RWPE2 (cell line): ENCODE measurements around the gene NHERF2.
A peak's percentile ranks its signal among the peaks of the same experiment; 100 is the strongest.

ENCODE experiments used
- ATAC-seq: fragments of 200-7000 bp; cut with Tn5 transposase; 3 replicates; pipeline ENCODE4 v1.9.1; 2021; ENCODE audit warnings: low read depth
- DNase-seq: peaks from one replicate; pipeline ENCODE4 v3.0.0-alpha.2; 2020; ENCODE audit warnings: low spot score
- H3K27ac ChIP-seq: fragments of 450-650 bp; 2 replicates; pipeline ENCODE4 v1.5.1; 2017; ENCODE audit warnings: mild to moderate bottlenecking; ENCODE audit not compliant: poor library complexity, severe bottlenecking
- H3K27me3 ChIP-seq: fragments of 250-450 bp; sonication (Bioruptor Pico); 2 replicates; pipeline ENCODE4 v1.5.1; 2021; ENCODE audit warnings: mild to moderate bottlenecking, moderate library complexity; ENCODE audit not compliant: insufficient read depth, poor library complexity, severe bottlenecking
- H3K36me3 ChIP-seq: fragments of 250-450 bp; sonication (Bioruptor Pico); 2 replicates; pipeline ENCODE4 v1.5.1; 2020; ENCODE audit warnings: low read depth, mild to moderate bottlenecking, moderate library complexity
- H3K4me1 ChIP-seq: fragments of 250-450 bp; sonication (Bioruptor Pico); 2 replicates; pipeline ENCODE4 v1.5.1; 2021; ENCODE audit warnings: mild to moderate bottlenecking, moderate library complexity; ENCODE audit not compliant: insufficient read depth, poor library complexity, severe bottlenecking
- H3K4me3 ChIP-seq: fragments of 250-450 bp; sonication (Bioruptor Pico); 2 replicates; pipeline ENCODE4 v1.5.1; 2021; ENCODE audit warnings: mild to moderate bottlenecking, moderate library complexity; ENCODE audit not compliant: severe bottlenecking
- H3K9me3 ChIP-seq: fragments of 250-450 bp; sonication (Bioruptor Pico); 2 replicates; pipeline ENCODE4 v1.5.1; 2021; ENCODE audit warnings: mild to moderate bottlenecking, moderate library complexity; ENCODE audit not compliant: severe bottlenecking
- TF ChIP-seq, protein P1 (sequence below): fragments of 450-650 bp; IDR thresholded peaks from one replicate; pipeline ENCODE4 v1.5.1; 2017; ENCODE audit warnings: mild to moderate bottlenecking, moderate library complexity; ENCODE audit not compliant: poor library complexity, severe bottlenecking

The NHERF2 gene

DNA sequence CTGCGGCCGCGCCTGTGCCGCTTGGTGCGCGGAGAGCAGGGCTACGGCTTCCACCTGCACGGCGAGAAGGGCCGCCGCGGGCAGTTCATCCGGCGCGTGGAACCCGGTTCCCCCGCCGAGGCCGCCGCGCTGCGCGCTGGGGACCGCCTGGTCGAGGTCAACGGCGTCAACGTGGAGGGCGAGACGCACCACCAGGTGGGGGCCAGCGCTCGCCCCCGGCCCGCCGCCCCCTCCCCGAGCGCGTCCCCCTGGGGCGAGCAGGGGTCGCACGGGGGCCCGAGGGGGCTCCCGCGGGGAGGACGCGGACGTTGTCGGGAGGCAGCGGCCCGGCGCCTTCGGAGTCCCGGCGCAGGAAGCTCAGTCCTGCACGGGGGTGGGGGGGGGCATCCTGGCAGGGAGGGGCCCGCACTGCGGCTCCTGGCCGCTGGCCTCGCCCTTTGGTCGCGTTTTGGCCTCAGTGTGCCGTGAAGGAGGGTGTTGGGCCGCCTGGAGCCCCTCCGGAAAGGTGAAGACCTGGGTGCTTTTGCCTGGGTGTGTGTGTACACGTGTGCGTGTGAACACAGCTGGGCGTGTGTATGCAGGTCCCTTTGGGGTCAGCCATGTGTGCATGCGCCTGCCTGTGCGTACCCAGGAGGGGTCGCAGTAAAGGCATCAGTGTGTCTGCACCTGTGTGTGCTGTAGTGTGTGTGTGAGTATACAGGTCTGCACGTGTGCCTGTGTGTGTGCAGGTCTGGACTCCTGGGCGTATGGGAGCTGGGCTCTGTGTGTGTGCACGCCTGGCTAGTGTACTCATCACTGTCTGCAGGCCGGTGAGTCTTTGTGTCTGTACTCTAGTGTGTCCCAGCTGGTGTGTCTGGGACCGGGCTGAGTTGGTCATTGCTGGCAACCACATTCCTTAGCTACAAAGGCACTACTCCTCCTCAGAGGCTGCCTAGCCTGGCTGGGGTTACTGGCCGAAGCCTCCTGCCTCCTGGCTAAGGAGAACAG lies 615 bp downstream of the NHERF2 start:
- TF ChIP-seq, protein P1, sequence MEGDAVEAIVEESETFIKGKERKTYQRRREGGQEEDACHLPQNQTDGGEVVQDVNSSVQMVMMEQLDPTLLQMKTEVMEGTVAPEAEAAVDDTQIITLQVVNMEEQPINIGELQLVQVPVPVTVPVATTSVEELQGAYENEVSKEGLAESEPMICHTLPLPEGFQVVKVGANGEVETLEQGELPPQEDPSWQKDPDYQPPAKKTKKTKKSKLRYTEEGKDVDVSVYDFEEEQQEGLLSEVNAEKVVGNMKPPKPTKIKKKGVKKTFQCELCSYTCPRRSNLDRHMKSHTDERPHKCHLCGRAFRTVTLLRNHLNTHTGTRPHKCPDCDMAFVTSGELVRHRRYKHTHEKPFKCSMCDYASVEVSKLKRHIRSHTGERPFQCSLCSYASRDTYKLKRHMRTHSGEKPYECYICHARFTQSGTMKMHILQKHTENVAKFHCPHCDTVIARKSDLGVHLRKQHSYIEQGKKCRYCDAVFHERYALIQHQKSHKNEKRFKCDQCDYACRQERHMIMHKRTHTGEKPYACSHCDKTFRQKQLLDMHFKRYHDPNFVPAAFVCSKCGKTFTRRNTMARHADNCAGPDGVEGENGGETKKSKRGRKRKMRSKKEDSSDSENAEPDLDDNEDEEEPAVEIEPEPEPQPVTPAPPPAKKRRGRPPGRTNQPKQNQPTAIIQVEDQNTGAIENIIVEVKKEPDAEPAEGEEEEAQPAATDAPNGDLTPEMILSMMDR: no peak
- Histone ChIP-seq H3K36me3 (no peaks in the 10 kb centered on the region), H3K27me3 (no peaks in the 10 kb centered on the region), H3K27ac (peak overlapping the region; percentile 30), H3K4me1 (peaks cover 4% of the 10 kb centered on the region), H3K4me3 (peak overlapping the region; percentile 62), H3K9me3 (no peaks in the 10 kb centered on the region)
- ATAC-seq: peak; percentile 28
- DNase-seq: no peak

- H3K27ac ChIP-seq: peak overlapping the region; percentile 30
- DNase-seq: no peak
- no peak for ATAC-seq
- H3K4me1 ChIP-seq: peaks cover under 1% of the 10 kb centered on the region
- no peaks in the 10 kb centered on the region for H3K27me3 ChIP-seq
- no peak overlapping the region for H3K4me3 ChIP-seq
- no peaks in the 10 kb centered on the region for H3K9me3 ChIP-seq
- TF ChIP-seq, protein P1: no peak
- H3K36me3 ChIP-seq: no peaks in the 10 kb centered on the region
These were observed 1.4 kb downstream of the NHERF2 start for GRCh38 chr16:2028146-2028545.

- H3K27ac ChIP-seq: no peak overlapping the region
- no peaks in the 10 kb centered on the region for H3K36me3 ChIP-seq
- ATAC-seq: no peak
- peaks cover 7% of the 10 kb centered on the region for H3K4me1 ChIP-seq
- H3K27me3 ChIP-seq: no peaks in the 10 kb centered on the region
- no peak for DNase-seq
- H3K4me3 ChIP-seq: no peak overlapping the region
- TF ChIP-seq, protein P1: no peak
- no peaks in the 10 kb centered on the region for H3K9me3 ChIP-seq
These were observed 2.0 kb downstream of the NHERF2 start for GRCh38 chr16:2028620-2029220.

DNA sequence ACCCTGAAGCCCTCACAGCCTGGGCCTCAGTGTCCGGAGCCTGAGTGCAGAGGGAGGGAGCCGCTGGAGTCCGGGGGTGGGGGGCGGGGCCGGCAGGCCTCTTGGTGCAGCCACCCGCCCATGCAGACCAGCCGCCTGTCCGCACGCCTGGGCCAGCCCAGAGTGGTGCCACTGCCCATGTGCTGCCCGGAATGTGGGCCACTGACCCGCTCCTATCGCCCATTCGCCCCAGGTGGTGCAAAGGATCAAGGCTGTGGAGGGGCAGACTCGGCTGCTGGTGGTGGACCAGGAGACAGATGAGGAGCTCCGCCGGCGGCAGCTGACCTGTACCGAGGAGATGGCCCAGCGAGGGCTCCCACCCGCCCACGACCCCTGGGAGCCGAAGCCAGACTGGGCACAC lies 2.6 kb downstream of the NHERF2 start:
- no peak for ATAC-seq
- Histone ChIP-seq H3K9me3 (no peaks in the 10 kb centered on the region), H3K27me3 (no peaks in the 10 kb centered on the region), H3K4me1 (peaks cover 9% of the 10 kb centered on the region), H3K4me3 (no peak overlapping the region), H3K27ac (no peak overlapping the region), H3K36me3 (no peaks in the 10 kb centered on the region)
- TF ChIP-seq, protein P1: no peak
- DNase-seq: peak; percentile 61
